HG03108 (cell line): ENCODE measurements around the gene ALG5.
A peak's percentile ranks its signal among the peaks of the same experiment; 100 is the strongest.

Experiments used
- ATAC-seq: cut with Tn5 transposase; IDR thresholded peaks from one replicate; pipeline ENCODE4 v1.9.1; 2021; ENCODE audit warnings: moderate library complexity; ENCODE audit not compliant: unreplicated experiment

ALG5 gene, protein sequence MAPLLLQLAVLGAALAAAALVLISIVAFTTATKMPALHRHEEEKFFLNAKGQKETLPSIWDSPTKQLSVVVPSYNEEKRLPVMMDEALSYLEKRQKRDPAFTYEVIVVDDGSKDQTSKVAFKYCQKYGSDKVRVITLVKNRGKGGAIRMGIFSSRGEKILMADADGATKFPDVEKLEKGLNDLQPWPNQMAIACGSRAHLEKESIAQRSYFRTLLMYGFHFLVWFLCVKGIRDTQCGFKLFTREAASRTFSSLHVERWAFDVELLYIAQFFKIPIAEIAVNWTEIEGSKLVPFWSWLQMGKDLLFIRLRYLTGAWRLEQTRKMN

DNA sequence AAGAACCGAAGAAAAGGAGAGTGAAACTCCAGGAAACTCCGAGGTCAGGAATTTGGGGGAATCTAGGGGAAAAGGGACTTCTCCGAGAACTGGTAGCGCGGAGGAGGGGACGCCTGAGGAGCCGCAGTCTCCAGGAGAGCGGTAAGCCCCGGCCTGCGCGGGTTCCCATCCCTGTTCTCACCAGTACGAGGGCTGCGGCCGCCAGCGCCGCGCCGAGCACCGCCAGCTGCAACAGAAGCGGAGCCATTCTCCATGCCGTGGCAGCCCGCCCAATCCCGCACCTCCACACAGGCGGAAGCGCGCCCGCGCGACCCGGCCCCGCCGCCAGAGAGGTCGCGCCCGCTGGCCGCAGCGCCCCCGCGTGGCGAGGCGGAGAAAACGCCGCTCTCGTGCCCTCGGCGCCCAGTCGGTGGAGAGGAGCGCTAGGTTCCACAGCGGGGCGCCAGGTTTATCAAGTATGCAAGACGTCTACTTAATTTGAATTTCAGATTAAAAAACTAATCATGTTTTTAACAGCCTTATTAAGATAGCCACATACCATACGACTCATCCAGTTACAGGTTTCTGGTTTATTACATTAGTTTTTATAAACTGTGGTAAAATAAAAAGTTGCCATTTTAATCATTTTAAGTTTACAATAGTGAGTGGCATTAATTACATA, at the start of gene ALG5:
Gene ALG5, minus strand, starts transcription at position 287 of the 661 bp plus-strand sequence. Its CDS starts 40 bp downstream, at position 247.
- peak; percentile 70 for ATAC-seq

- no peak for ATAC-seq
Observed at GRCh38 chr13:37047846-37048245, 48.7 kb upstream of the ALG5 start.

DNA sequence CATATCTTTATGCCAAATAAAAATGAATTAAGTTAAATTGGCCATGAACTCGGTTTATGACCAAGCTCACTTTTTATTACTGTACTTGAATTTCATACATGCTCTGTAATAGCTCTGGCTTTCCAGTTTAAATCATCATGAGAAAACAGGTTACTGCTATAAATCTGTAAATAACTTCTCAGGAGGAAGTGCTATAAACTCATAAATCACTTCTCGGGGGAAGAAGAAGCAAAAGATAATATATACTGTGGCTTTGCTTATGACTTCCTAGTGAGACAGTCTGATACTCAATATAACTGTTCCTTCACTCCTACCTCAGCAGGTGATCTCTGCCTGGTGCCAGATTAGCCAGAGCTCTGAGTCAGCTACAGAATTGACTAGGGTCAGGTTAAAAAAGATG, 47.9 kb upstream of the ALG5 start:
- ATAC-seq, result no peak

DNA sequence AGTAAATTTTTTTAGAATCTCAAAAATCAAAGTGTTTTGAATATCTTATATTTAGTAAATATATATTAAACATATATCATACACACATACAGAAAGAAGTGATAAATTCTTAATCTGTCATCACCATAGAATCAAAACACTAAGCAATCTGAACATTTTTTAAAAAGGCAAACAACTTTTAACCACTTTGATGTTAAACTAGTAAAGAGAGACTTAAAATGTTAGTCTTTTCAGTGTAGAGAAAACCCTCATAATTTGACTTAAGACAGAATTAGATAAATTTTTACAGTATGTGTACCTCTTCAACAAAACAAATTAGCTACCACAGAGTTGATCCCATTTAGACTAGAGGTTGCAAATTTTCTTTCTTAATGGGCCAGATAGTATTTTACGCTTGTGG, 46.9 kb upstream of the ALG5 start:
- no peak for ATAC-seq

GRCh38 chr13:37040789-37041188, 41.6 kb upstream of the ALG5 start:
- no peak for ATAC-seq

GRCh38 chr13:37039896-37040295, 40.8 kb upstream of the ALG5 start:
- no peak for ATAC-seq

GRCh38 chr13:37037241-37037640, 38.1 kb upstream of the ALG5 start:
- no peak for ATAC-seq

GRCh38 chr13:37029617-37030016, 30.5 kb upstream of the ALG5 start:
- ATAC-seq, result no peak

GRCh38 chr13:37027639-37028038, 28.5 kb upstream of the ALG5 start:
- no peak for ATAC-seq

DNA sequence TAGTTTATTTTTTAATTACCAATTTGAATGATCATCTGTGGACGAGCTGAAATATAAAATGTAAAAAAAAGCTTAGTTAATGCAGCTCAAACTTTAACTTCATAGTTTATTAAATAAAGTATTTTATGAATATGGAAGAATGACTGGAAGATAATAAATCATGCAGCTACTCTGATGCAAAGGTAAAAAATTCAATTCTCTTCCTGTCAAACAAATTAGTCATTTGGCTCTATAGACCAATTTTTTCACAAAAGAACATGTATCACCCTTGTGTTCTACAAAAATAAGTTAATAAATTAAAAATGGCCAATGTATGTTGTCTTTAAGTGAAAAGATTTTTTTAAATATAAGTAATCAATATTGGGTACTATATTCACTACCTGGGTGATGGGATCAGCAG, 27.6 kb upstream of the ALG5 start:
- ATAC-seq, result no peak

DNA sequence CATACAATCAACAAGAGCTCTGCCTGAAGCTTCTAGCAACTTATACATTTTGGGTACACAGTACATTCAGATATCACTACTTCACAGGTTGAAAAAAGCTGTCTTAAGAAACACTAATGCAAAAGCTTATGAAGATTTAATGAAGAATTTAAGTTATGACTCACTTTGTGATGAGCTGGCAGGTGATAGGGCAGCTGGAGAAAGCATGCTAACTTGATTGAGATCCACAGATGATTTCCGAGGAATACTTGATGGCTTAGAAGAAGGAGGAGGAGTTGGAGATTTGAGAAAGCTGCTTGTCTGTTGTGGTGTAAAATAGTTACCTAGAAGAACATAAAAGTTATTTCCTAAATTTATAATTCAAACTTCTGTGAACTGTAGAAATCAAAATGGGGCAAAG, 24.7 kb upstream of the ALG5 start:
- ATAC-seq, result no peak

DNA sequence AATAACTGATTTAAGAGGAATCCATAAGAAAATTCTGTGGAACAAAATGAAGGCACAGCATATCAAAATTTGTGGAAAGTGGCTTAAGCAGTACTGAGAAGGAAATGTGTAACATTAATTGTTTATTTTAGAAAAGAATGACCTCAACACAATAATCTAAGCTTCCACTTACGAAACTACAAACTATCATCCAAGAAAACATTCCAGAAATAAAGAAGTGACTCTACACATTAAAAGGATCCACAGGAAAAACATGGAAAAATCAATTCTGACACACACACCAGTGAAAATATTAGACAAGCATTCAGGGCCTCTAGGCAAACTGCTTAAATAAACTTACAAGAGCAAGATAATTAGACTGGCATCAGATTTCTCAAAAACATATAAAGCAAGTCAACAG, 15.5 kb upstream of the ALG5 start:
- ATAC-seq, result no peak

GRCh38 chr13:37011788-37012187, 12.6 kb upstream of the ALG5 start:
- ATAC-seq, result no peak

- ATAC-seq, result no peak
Observed at GRCh38 chr13:37011002-37011401, 11.9 kb upstream of the ALG5 start.

- no peak for ATAC-seq
Observed at GRCh38 chr13:37010424-37010823, 11.3 kb upstream of the ALG5 start.

- no peak for ATAC-seq
Observed at GRCh38 chr13:37009692-37010091, 10.6 kb upstream of the ALG5 start.

DNA sequence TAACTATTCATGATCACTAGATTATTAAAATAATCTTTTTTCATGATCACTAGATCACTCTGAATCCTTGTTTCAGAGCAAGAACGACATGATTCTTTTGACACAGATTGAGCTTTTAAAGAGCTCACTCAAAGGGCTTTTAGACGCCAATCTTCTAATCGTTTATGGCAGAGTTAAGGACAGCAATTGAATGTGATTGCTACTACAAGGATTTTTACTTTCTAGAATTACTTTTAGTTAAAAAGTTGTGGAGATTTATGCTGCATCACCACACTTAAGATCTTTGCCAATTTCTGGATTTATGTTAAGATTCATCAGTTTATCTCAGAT, 2.7 kb upstream of the ALG5 start:
- no peak for ATAC-seq

DNA sequence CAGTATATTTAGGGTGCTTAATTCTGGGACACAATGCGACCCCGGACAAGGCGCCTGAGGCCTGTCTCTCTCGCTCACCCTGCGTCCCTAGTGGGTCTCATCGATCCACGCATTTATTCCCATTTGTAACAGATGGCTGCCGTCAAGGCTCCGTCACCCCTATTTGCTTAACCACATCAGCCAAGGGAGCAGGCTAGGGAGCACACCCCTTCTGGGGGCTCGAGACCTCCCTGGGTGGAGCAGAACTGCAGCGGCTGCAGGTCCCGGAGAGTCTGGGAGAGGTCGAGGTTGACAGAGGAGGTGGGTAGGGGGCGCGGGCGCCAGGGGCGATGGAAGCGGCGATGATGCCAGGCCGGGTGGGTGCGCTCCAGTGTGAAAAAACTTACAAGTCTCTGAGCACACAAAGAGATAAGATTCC, 507 bp downstream of the ALG5 start:
- ATAC-seq, result no peak

DNA sequence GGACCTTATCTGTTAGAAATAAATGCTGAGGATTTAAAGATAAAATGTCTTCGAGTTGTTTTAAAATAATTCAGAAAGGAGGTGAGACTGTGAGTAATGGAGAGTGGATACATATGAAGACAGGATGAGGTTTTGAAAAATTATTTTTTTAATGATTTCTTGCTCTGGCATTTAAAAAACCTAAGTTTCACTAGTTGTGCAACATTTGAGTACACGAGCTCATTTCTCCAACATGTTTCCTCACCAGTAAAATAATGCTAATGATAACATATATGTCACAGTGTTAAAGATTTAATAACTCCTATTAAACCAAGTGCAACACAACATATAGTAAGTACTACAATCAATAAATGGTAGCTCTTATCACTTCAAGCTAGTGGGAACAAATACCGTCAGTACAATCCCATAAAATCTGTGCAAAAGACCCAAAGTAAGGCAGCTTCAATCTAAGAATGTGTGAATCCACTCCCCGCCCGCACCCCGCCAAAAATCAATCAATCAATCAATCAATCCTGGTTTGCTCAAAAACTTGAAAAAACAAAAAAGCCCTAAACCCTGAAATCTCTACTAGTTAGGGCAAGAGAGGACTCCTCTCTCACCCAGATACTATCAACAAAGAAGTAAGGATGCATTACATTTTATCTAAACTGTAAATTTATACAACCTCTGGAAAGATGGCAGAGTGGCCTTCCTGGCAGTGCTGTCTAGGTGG, 1.3 kb downstream of the ALG5 start:
- no peak for ATAC-seq

GRCh38 chr13:36992362-36992761, 6.8 kb downstream of the ALG5 start:
- no peak for ATAC-seq

- no peak for ATAC-seq
Observed at GRCh38 chr13:36986462-36987240, 12.5 kb downstream of the ALG5 start.
